ENCODE results near the gene ATXN7.

The ATXN7 gene

DNA sequence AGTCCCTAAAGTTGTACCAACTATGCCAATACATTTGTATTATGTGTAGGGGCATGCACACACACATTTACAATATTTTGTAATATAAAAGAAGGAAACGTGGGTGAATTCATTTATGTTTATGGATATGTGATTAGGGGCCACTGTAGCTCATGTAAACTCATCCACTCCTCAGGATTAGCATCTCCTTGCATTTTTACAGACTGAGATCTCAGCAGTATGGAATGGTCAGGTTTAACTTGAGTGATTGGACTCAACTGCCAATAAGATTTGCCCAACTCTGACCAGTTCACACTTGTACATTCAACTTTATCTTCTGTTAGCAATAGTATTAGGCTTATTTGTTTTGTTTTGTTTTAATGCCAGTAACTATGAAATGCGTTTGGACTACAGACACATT is 123.2 kb downstream of the ATXN7 start:
- no peak for DNase-seq

DNA sequence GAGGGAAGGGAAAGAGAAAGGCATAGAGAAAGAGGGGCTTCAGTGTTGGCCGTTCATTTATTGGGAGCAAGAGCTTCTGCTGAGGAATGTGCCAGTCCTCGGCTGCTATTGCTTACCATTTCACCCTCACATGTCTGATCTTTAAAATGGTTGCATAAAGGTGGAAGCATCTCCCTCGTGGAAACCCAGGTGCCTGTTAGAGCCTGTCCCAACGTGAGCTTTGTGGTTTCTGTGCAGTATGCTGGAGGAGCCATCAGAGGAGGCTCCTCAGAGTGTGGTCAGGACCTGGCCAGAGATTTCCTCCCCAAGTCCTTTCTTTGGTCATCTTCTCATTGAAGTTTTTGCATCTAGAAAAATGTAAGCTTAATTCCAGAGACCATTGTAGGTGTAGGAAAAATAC is 125.3 kb downstream of the ATXN7 start:
- no peak for DNase-seq

DNA sequence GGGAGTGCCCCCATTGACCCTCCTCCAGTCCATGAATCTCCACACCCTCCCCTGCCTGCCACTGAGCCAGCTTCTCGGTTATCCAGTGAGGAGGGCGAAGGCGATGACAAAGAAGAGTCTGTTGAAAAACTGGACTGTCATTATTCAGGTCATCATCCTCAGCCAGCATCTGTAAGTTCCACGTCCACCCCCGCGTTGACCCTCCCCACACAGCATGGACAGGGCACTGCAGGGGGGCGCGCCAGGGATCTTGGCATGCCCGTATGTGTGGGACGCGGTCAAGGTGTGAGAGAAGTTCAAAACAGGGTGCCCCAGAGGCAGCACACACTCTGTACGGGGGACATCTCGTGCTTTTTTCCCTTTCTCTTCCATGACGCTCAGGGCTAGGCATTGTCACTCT is 126.5 kb downstream of the ATXN7 start:
- no peak for DNase-seq

GRCh38 chr3:63990733-63991132 is 127.1 kb downstream of the ATXN7 start:
- no peak for DNase-seq

DNA sequence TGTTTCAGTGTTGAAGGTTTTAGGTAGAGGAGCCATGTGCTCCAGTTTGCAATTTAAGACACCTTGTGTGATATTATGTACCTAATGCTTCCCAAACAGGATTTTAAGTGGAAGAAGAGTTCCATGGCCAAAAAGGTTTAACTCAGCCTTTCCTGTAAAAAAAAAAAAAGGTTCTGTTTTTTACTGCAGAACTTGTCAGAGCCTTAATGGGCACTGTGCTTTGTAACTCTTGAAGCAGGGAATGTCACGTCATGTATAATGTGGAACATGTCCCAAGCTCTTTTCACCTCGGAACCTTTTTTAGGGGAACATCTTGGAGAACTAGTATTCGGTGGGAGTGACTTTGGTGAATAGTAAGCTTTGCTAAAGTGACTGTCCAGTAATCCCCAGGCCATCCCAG is 128.0 kb downstream of the ATXN7 start:
- DNase-seq, result no peak

- no peak for DNase-seq
Observed at GRCh38 chr3:63992516-63993209, 129.0 kb downstream of the ATXN7 start.

- DNase-seq, result peak; percentile 69
Observed at GRCh38 chr3:63993653-63994079, 130.0 kb downstream of the ATXN7 start.

GRCh38 chr3:63995086-63995485 is 131.4 kb downstream of the ATXN7 start:
- no peak for DNase-seq

DNA sequence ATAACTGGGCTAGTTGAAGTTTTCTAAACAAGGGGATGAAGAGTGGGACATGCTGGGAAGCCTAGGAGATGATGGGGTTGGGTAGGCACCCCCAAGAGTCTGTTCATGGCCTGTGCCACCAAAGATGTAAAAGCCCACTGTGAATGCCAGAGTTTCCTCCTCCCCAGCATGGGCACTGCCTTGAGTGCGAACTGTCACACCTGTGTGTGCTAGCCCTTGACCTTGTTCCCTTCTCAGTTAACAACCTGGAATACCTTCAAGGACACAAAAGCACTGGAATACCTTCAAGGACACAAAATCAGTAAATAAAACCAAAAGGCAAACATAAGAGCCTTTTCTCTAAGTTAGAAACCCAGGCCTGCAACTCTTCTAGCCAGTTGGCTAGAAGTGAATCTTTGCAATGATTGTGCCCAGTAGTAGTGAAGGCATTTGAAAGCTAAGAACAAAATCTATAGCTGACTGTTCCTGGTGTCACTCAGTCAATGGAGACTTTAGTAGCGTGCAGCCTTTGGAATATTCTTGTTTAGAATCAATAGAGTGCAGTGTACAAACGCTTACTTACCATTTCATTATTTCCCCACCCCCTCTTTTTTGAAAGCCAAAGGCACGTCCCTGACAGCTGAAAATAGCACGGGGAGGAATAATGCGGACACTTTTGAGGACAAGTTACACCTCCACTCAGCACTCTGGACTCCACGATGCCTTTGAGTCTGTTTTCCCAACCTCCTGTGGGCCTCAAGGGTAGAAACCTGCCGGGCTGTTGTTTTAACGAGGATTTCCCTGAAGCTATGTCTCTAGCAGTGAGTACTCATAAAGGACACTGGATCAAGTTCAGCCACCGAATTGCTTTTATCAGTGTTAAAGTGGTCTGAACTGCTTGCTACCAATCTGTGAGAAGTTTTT is 135.4 kb downstream of the ATXN7 start:
- no peak for DNase-seq

DNA sequence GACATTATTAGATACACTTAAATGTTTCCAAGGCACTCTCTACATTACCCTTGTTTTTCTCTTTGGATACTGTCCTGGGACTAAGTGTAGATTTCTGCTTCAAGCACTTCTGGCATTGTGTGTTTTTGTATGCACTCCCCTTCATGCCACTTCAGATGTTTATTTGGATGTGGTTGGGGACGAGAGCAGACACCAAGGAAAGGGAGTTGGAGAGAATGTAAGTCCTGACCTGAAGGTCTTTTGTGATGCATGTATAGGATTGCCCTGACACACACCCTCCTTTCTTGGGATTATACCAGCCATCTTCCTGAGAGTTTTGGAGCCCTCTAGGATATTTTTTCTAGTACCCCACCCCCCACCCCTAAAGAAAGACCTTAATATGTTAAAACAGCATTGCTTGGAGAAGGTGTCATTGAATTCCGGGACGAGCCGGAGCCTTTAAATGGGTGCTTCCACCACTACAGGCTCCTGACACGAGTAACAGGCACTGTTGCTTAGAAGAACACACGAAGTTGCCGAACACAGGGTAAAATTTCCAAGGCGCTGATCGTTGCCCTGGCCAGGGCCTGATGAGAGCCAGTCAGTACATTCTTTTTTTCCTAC is 136.9 kb downstream of the ATXN7 start:
- no peak for DNase-seq

GRCh38 chr3:64002233-64002632 is 138.6 kb downstream of the ATXN7 start:
- no peak for DNase-seq

DNA sequence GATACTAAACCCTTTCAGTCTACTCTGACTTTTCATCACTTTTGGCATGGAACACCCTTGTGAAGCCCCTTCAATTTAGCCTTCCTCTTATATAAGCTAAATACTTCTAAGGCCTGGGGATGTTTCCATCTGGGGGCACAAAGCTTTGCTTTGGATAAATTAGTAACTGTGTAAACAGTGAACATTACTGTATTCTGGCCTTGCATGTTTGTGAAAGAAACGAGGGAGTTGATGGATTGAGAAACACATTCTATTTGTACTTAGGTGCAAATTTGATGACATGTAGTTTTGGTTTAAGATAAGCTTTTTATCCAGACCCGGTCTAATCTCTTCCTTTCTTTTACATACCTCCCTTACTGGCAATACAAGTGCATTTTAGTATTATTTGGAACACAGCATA is 139.9 kb downstream of the ATXN7 start:
- DNase-seq, result no peak

DNA sequence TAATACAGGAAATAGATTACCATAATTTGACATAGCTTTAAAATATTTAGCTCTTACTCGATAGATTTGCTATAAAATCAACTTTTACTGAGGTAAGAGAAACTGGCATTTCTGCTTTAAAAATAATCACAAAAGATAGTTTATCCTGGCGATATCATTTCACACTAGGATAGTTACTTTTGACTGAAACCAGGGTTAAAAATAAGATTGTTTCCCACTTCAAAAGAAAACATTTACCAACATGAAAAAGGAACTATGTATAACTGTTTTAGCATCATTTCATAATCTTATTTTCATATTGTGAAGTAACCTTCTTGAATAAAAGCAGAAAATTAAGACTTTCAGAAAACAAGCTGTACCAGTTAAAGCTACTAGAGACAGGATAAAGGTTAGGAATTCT is 144.3 kb downstream of the ATXN7 start:
- no peak for DNase-seq

GRCh38 chr3:64008487-64009351 is 145.1 kb downstream of the ATXN7 start:
- no peak for DNase-seq

- DNase-seq, result no peak
Observed at GRCh38 chr3:64009528-64009927, 145.9 kb downstream of the ATXN7 start.

DNA sequence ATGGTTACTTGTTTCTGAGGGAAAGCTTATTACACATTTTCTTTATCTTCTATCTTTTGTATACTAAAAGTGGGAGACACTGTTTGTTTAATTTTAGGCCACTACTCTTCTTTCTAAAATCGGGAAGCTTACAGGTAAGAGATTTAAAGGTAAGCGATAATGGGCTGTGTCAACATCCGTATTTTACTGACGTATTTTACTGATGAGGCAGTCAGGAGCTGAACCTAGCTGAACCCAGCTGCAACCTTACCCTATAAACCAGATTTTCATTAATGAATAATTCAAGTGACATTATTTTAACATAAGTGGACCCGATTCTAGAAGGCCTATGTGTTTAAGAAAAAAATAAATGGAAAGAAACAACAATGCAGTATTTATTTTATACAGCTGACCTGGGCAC is 146.5 kb downstream of the ATXN7 start:
- no peak for DNase-seq

- no peak for DNase-seq
Observed at GRCh38 chr3:64011685-64012084, 148.0 kb downstream of the ATXN7 start.

- no peak for DNase-seq
Observed at GRCh38 chr3:64016941-64017620, 153.4 kb downstream of the ATXN7 start.

DNA sequence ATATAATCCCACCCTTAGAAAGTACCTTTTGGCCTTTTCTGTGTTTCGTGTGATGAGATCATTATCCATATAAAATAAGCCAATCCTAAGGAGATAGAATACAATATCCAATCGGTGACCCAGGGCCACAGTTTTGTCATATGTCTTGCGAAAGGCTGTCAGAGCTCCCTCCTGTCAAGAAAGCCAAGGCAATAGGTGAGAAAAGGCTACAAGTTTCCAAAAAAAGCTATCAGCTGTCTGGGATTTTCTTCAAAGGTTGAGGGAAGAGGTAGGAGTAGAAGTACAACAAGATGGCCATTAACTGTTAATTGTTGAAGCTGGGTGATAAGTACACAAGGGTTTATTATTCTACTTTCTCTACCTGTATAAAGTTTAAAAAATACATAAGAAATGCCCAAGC is 155.6 kb downstream of the ATXN7 start:
- DNase-seq, result no peak

DNA sequence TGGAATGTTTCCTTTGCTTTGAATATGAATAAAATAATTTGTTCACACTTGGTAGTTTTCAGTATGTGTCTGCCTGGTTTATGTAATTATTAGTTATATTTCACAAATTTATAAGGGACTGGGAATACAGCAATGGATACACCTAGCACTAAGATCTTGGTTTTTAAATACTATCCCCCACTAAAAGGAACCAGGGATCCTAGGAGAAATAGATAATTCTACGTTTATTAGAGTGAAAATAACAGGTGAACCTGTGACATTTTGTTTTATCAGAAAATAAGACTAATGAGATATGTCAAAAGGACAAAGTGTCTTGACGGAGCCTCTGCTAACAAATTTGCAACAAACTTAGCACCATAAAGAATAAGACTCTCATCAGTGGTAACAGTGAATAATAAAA is 156.2 kb downstream of the ATXN7 start:
- DNase-seq, result no peak

- no peak for DNase-seq
Observed at GRCh38 chr3:64021922-64022321, 158.3 kb downstream of the ATXN7 start.

DNA sequence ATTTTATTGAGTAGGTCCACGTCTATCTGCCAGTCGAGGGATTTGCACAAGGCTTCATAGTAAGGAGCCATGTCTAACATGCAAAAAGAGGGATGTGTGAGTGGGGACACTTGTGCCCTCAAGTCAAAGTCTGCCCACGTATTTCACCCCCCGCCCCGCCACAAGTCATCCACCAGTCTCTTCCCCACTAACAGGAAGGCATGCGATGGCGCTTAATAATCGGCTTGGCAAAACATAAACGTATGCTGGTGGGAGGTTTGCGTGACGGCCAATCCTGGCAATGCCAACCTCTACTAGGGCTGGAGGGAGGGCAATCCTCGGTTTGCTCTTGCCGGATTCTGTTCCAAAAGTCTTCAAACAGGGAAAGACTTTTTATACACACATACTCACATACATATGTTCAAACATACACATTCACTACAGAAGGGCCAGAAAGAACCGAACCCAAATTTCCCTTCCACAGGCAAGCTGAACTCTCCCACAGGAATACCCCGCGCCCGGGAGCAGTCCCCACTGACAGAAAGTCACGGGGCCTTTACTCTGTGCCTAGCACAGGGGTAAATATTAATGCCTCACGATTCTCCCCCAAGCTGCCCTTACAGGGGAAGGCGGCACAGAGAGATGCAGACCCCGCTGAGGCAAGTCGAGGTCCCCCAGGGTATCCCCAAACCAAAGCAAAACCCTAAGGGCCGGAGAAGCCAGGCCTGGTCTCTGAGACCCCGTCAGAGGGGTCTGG is 159.0 kb downstream of the ATXN7 start:
- peak; percentile 19 for DNase-seq

Data from CD4-positive, alpha-beta T cell treated with Interleukin-12 subunit alpha and Interleukin-12 subunit beta, for 1 hour (primary cell).